Neural crest cell (in vitro differentiated cells): ENCODE measurements around the gene RGS8. TPM values are rescaled to one million over a fixed set of nuclear protein-coding genes. Genes with fewer than 3 reads are reported as not detected.

Experiments used
- DNase-seq: peaks from one replicate; pipeline ENCODE4 v3.0.0; 2021; ENCODE audit warnings: low read depth, mixed read lengths, low spot score
- H3K27ac Mint-ChIP-seq: one replicate; pipeline ENCODE4 v1.8.0; 2021; ENCODE audit warnings: mild to moderate bottlenecking, mixed read lengths; ENCODE audit not compliant: unreplicated experiment
- H3K27me3 Mint-ChIP-seq: 2 replicates; pipeline ENCODE4 v1.8.0; 2021; ENCODE audit warnings: low read depth, mild to moderate bottlenecking, mixed read lengths
- H3K36me3 Mint-ChIP-seq: 2 replicates; pipeline ENCODE4 v1.8.0; 2021; ENCODE audit warnings: low read depth, mild to moderate bottlenecking, mixed read lengths
- H3K4me1 Mint-ChIP-seq: 2 replicates; pipeline ENCODE4 v1.8.0; 2021; ENCODE audit warnings: mixed read lengths
- H3K4me3 Mint-ChIP-seq: one replicate; pipeline ENCODE4 v1.8.0; 2021; ENCODE audit warnings: mild to moderate bottlenecking, mixed read lengths
- H3K9me3 Mint-ChIP-seq: 2 replicates; pipeline ENCODE4 v1.8.0; 2021; ENCODE audit warnings: mixed read lengths
- long read RNA-seq: library from polyadenylated mRNA; unstranded; transcript quantifications from one replicate; pipeline ENCODE4 v2.0.0, GENCODE V29; 2020
- total RNA-seq: library from RNA; stranded (reverse); gene quantifications from 2 replicates; pipeline ENCODE4 v1.2.1, GENCODE V29; 2021
- TF ChIP-seq, protein P1 (sequence below): fragments of 200-600 bp; sonication (generic); conservative IDR thresholded peaks from 2 replicates; pipeline ENCODE4 v1.5.0; 2021; ENCODE audit warnings: antibody characterized with exemption, mild to moderate bottlenecking

The RGS8 gene, protein sequence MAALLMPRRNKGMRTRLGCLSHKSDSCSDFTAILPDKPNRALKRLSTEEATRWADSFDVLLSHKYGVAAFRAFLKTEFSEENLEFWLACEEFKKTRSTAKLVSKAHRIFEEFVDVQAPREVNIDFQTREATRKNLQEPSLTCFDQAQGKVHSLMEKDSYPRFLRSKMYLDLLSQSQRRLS
- total RNA-seq: 1.8 and 2.4 TPM in 2 replicates
- long read RNA-seq, partial matches to known transcripts: 0 of 1 reads
- long read RNA-seq, other reads (novel, unspliced or antisense): 1 of 1 reads

GRCh38 chr1:182684116-182684828 is at the start of gene RGS8:
Gene RGS8 (minus strand): TSS chr1:182684587. CDS start chr1:182669649, 14,938 bp downstream.
- Mint-ChIP-seq H3K9me3 (no peaks in the 10 kb centered on the region), H3K4me3 (no peak within 1 kb of the TSS), H3K27me3 (peaks cover 16% of the 10 kb centered on the region), H3K27ac (no peak within 1 kb of the TSS), H3K36me3 (no peaks in the 10 kb centered on the region), H3K4me1 (peaks cover 10% of the 10 kb centered on the region)
- TF ChIP-seq, protein P1, sequence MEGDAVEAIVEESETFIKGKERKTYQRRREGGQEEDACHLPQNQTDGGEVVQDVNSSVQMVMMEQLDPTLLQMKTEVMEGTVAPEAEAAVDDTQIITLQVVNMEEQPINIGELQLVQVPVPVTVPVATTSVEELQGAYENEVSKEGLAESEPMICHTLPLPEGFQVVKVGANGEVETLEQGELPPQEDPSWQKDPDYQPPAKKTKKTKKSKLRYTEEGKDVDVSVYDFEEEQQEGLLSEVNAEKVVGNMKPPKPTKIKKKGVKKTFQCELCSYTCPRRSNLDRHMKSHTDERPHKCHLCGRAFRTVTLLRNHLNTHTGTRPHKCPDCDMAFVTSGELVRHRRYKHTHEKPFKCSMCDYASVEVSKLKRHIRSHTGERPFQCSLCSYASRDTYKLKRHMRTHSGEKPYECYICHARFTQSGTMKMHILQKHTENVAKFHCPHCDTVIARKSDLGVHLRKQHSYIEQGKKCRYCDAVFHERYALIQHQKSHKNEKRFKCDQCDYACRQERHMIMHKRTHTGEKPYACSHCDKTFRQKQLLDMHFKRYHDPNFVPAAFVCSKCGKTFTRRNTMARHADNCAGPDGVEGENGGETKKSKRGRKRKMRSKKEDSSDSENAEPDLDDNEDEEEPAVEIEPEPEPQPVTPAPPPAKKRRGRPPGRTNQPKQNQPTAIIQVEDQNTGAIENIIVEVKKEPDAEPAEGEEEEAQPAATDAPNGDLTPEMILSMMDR: no peak
- DNase-seq: no peak

- Mint-ChIP-seq H3K9me3 (no peaks in the 10 kb centered on the region), H3K4me3 (no peak overlapping the region), H3K36me3 (no peaks in the 10 kb centered on the region), H3K4me1 (peaks cover 14% of the 10 kb centered on the region), H3K27me3 (no peaks in the 10 kb centered on the region), H3K27ac (no peak overlapping the region)
- TF ChIP-seq, protein P1: no peak
- DNase-seq: no peak
Measured at GRCh38 chr1:182731852-182732575, 47.6 kb upstream of the RGS8 start.

- no peak for DNase-seq
- Mint-ChIP-seq H3K4me3 (no peak overlapping the region), H3K9me3 (no peaks in the 10 kb centered on the region), H3K27ac (no peak overlapping the region), H3K4me1 (peaks cover 6% of the 10 kb centered on the region), H3K36me3 (no peaks in the 10 kb centered on the region), H3K27me3 (no peaks in the 10 kb centered on the region)
- TF ChIP-seq, protein P1: no peak
Measured at GRCh38 chr1:182726912-182727311, 42.5 kb upstream of the RGS8 start.

DNA sequence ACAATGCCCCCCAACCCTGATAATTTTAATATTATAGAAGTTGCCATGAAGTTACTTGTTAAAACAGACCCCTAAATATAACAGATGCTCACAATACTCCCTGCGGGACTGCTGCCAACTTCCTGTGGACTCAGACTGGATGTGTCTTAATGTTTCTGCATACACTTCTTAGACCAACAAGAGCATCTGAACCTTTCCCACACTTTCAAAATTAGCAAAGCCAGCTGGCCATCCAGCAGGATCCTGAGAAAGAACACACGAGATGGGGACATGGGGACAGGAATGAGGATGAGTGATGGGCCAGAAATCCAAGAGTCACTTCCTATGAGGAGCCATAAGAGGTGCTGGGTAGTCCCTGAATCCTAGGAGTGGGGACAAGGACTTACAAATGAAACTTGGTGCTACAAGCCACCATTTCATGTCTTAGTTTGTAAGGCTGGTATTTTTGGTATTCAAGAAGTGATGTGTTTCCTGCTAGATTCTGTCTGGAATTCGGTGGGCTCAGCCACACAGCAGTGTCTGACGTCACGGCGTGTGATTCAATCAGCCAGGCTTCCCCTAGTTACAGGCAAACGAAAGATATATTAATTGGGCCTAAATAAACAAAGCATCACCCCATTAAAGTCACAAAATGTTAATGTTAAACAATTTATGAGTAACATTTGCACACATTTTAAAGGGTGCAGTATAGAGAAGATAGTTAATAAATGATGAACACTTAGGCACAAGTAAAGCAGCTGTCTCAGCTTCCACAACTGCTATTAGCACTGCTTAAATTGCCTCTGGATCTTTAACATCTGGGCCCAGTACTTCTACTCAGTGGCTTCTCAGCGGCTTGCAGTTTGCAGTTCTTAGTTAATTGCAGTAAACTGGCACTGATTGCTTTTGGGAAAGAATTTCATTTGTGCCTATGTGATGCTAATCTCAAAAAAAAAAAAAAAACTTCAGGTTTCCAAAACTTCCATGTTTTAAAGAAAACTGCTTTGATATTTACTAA is 41.2 kb upstream of the RGS8 start:
- TF ChIP-seq, protein P1: no peak
- H3K4me3 Mint-ChIP-seq: no peak overlapping the region
- no peaks in the 10 kb centered on the region for H3K9me3 Mint-ChIP-seq
- no peak overlapping the region for H3K27ac Mint-ChIP-seq
- no peaks in the 10 kb centered on the region for H3K36me3 Mint-ChIP-seq
- peaks cover 6% of the 10 kb centered on the region for H3K4me1 Mint-ChIP-seq
- DNase-seq: no peak
- H3K27me3 Mint-ChIP-seq: no peaks in the 10 kb centered on the region

DNA sequence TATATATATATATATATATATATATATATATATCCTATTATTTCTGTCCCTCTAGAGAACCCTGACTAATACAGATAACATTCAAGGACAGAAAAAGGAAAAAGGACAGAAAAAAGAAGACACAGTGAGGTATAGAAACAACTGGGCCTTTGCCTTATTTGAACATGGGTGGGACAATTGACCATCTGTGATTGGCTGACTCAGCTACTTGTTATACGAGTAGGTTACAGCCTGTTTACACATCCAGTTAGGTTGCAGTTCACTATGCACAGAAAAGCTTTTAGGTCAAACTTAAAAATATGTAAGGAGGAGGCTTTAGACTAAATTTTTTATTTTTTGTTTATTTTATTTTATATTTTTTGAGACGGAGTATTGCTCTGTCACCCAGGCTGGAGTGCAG is 39.8 kb upstream of the RGS8 start:
- Mint-ChIP-seq H3K27me3 (no peaks in the 10 kb centered on the region), H3K4me1 (no peaks in the 10 kb centered on the region), H3K27ac (no peak overlapping the region), H3K36me3 (no peaks in the 10 kb centered on the region), H3K9me3 (no peaks in the 10 kb centered on the region), H3K4me3 (no peak overlapping the region)
- DNase-seq: no peak
- TF ChIP-seq, protein P1: no peak
